Fibroblast of lung (primary cell): ENCODE measurements around the gene GPR108. TPM values are rescaled to one million over a fixed set of nuclear protein-coding genes. Genes with fewer than 3 reads are reported as not detected.

Source experiments
- DNase-seq, 2 donors: peaks; one replicate each; pipeline versions ENCODE4 v3.0.0 to v3.0.0-alpha.2; 2010; ENCODE audit warnings: low read depth in 2 of 2
- H2AFZ ChIP-seq: 2 replicates; pipeline ENCODE4 v1.5.1; 2012; ENCODE audit warnings: low read length, control low read depth, inconsistent platforms
- H3K27ac ChIP-seq: 2 replicates; pipeline ENCODE4 v1.5.1; 2011; ENCODE audit warnings: low read length, control low read depth; ENCODE audit not compliant: insufficient read depth
- H3K27me3 ChIP-seq: 2 replicates; pipeline ENCODE4 v1.5.1; 2011; ENCODE audit warnings: mild to moderate bottlenecking, low read length; ENCODE audit not compliant: control insufficient read depth, insufficient read depth
- H3K36me3 ChIP-seq: 2 replicates; pipeline ENCODE4 v1.5.1; 2011; ENCODE audit warnings: low read length; ENCODE audit not compliant: control insufficient read depth, insufficient read depth
- H3K4me1 ChIP-seq: 2 replicates; pipeline ENCODE4 v1.5.1; 2011; ENCODE audit warnings: low read length; ENCODE audit not compliant: control insufficient read depth, insufficient read depth; ENCODE audit errors: extremely low read depth
- H3K4me2 ChIP-seq: 2 replicates; pipeline ENCODE4 v1.5.1; 2011; ENCODE audit warnings: low read length, control low read depth; ENCODE audit not compliant: insufficient read depth; ENCODE audit errors: extremely low read depth
- H3K4me3 ChIP-seq, 4 experiments: fragments of 200-600 bp in 1 of 4; sonication (generic) in 1 of 4; replicated peaks in 1 of 4; 2 replicates each; pipeline ENCODE4 v1.5.1; 2011 to 2016; ENCODE audit warnings: low read length in 4 of 4, low read depth in 3 of 4, mild to moderate bottlenecking in 3 of 4, control low read depth in 2 of 4, inconsistent platforms in 1 of 4, mixed read lengths in 1 of 4; ENCODE audit not compliant: insufficient read depth in 1 of 4; ENCODE audit errors: control extremely low read depth in 1 of 4
- H3K79me2 ChIP-seq: 2 replicates; pipeline ENCODE4 v1.5.1; 2012; ENCODE audit warnings: mild to moderate bottlenecking, low read length, inconsistent platforms; ENCODE audit not compliant: control insufficient read depth, insufficient read depth
- H3K9ac ChIP-seq: 2 replicates; pipeline ENCODE4 v1.5.1; 2011; ENCODE audit warnings: mild to moderate bottlenecking, low read length, control low read depth; ENCODE audit not compliant: insufficient read depth
- H3K9me3 ChIP-seq: 2 replicates; pipeline ENCODE4 v1.5.1; 2012; ENCODE audit warnings: low read depth, low read length; ENCODE audit not compliant: control insufficient read depth, insufficient read depth
- H4K20me1 ChIP-seq: 2 replicates; pipeline ENCODE4 v1.5.1; 2011; ENCODE audit warnings: low read length; ENCODE audit not compliant: control insufficient read depth, insufficient read depth; ENCODE audit errors: extremely low read depth
- EZH2 ChIP-seq: IDR thresholded peaks from 2 replicates; pipeline ENCODE4 v1.5.1; 2012; ENCODE audit warnings: low read length, control low read depth, mild to moderate bottlenecking; ENCODE audit errors: missing control alignments
- polyA plus RNA-seq, 2 donors: library from polyadenylated mRNA; depleted of rRNA in 1 of 2; stranded (reverse) in 1 of 2; unstranded in 1 of 2; fragments of >200 nt; gene quantifications; 2 replicates each; pipeline ENCODE4 v1.2.1, GENCODE V29; 2011 to 2012; ENCODE audit warnings: missing spikeins in 1 of 2
- total RNA-seq: library from RNA; depleted of rRNA; stranded (reverse); fragments of >200 nt; gene quantifications from 2 replicates; pipeline ENCODE4 v1.2.1, GENCODE V29; 2014
- TF ChIP-seq, protein P1 (sequence below), 2 donors: IDR thresholded peaks in 1 of 2; conservative IDR thresholded peaks in 1 of 2; 1 replicate in 1 of 2; 2 replicates in 1 of 2; pipeline ENCODE4 v1.5.1; 2011 to 2012; ENCODE audit warnings: low read length in 2 of 2, control low read depth in 1 of 2, inconsistent platforms in 1 of 2, low read depth in 1 of 2, mild to moderate bottlenecking in 1 of 2

GPR108 gene
- total and polyA plus RNA-seq, 2 donors (not counting 1 experiment from before 2014, with no cell fraction given) = 28.4 to 57.0 TPM

DNA sequence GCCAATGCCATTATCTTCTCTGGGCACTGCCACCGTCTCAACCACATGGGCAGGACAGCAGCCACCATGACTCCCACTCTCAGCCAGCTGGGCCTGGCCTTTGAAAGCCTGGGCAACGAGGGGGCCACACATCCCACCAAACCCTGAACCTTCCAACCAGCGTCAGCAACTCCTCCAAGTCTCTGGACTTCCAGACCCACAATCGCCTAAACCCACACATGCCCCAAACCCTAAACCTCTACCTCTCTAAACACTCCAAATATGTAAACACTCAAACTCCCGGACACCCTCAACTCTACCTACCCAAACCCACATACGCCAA is 17.9 kb downstream of the GPR108 start:
- no peaks in the 10 kb centered on the region for H3K36me3 ChIP-seq
- H3K79me2 ChIP-seq = no peaks in the 10 kb centered on the region
- no peak overlapping the region for H3K27ac ChIP-seq
- no peak overlapping the region for H3K4me2 ChIP-seq
- TF ChIP-seq EZH2 = no peak
- TF ChIP-seq, protein P1, sequence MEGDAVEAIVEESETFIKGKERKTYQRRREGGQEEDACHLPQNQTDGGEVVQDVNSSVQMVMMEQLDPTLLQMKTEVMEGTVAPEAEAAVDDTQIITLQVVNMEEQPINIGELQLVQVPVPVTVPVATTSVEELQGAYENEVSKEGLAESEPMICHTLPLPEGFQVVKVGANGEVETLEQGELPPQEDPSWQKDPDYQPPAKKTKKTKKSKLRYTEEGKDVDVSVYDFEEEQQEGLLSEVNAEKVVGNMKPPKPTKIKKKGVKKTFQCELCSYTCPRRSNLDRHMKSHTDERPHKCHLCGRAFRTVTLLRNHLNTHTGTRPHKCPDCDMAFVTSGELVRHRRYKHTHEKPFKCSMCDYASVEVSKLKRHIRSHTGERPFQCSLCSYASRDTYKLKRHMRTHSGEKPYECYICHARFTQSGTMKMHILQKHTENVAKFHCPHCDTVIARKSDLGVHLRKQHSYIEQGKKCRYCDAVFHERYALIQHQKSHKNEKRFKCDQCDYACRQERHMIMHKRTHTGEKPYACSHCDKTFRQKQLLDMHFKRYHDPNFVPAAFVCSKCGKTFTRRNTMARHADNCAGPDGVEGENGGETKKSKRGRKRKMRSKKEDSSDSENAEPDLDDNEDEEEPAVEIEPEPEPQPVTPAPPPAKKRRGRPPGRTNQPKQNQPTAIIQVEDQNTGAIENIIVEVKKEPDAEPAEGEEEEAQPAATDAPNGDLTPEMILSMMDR (conservative IDR thresholded peaks at IDR 0.05 in 1 of 2, IDR thresholded peaks at IDR 0.05 in 1 of 2; ENCODE audit: low read depth in 1 of 2, low read length in 2 of 2) = no peak
- H3K9ac ChIP-seq = no peak overlapping the region
- no peak for DNase-seq
- no peaks in the 10 kb centered on the region for H4K20me1 ChIP-seq
- no peak overlapping the region for H2AFZ ChIP-seq
- H3K4me1 ChIP-seq = no peaks in the 10 kb centered on the region
- H3K4me3 ChIP-seq = no peak overlapping the region
- no peaks in the 10 kb centered on the region for H3K9me3 ChIP-seq
- no peaks in the 10 kb centered on the region for H3K27me3 ChIP-seq

DNA sequence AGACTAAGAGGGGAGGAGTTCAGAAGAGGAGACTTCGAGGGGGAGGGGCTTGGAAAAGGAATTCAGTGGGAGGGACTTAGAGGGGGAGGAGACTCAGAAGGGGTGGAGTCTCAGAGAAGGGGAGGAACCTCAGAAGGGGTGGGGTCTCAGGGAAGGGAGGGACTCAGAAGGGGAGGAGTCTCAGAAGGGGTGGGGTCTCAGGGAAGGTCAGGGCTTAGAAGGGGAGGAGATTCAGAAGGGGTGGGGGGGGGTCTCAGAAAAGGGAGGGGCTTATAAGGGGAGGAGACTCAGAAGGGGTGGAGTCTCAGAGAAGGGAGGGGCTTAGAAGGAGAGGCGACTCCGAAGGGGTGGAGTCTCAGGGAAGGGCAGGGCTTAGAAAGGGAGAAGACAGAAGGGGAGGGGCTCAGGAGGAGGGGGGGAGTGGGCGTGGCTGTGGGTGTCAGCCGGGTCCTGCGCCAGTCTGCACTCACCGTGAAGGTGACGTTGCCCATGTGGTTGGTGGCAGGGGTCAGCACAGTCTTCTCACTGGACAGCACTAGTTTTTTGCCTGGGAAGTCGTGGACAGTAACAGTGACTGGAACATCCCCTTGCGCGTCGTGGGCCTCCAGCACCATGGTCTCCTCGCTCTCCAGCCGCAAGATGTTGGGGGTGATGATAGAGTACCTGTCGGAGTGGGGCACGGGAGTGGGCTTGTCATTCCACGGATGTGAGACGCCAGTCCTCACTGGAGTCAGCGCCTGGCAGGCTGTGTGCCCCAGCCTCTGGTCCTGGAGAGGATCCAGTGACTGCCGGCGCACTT is 18.4 kb downstream of the GPR108 start:
- TF ChIP-seq, protein P1 (conservative IDR thresholded peaks at IDR 0.05 in 1 of 2, IDR thresholded peaks at IDR 0.05 in 1 of 2; ENCODE audit: low read depth in 1 of 2, low read length in 2 of 2) = no peak
- TF ChIP-seq EZH2 = no peak
- H2AFZ ChIP-seq = no peak overlapping the region

DNA sequence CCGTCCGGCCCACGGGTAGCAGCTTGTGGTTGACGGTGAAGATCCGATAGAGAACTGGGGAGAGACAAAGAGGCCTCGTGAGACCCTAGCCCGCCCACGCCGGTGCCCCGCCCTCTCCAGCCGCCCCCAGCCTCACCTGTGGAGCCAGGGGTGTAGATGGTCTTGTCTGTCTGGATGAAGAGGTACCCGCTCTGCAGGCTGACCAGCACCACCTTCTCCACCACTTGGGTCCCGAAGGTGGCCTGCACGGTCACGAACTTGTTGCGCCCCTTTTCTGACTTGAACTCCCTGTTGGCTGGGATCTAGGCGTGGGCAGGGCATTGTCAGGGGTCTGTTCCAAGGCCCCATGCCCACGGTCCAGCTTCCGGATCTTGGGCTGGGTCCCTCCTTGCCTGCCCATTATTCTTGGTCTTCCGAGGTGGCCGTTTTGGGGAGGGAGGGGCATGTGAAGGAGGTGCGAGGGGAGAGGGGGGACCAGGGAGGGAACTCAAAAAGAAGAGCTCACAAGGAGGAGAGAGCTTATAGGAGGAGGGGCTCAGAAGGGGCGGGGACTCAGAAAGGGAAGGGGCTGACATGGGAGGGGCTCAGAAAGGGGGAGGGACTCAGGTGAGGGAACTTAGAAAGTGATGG is 19.2 kb downstream of the GPR108 start:
- Histone ChIP-seq H3K36me3 (no peaks in the 10 kb centered on the region), H2AFZ (no peak overlapping the region), H3K9ac (no peak overlapping the region), H3K79me2 (no peaks in the 10 kb centered on the region), H3K4me2 (no peak overlapping the region), H3K4me3 (no peak overlapping the region), H3K27ac (no peak overlapping the region), H4K20me1 (no peaks in the 10 kb centered on the region), H3K27me3 (no peaks in the 10 kb centered on the region), H3K4me1 (no peaks in the 10 kb centered on the region), H3K9me3 (no peaks in the 10 kb centered on the region)
- DNase-seq = no peak
- TF ChIP-seq, protein P1 (conservative IDR thresholded peaks at IDR 0.05 in 1 of 2, IDR thresholded peaks at IDR 0.05 in 1 of 2; ENCODE audit: low read depth in 1 of 2, low read length in 2 of 2) = no peak
- no peak for TF ChIP-seq EZH2

More for the DNA sequence above, 18.4 kb downstream of the GPR108 start:
- Histone ChIP-seq H3K4me2 (no peak overlapping the region), H3K4me1 (no peaks in the 10 kb centered on the region), H3K9me3 (no peaks in the 10 kb centered on the region), H3K27me3 (no peaks in the 10 kb centered on the region), H3K27ac (no peak overlapping the region), H3K79me2 (no peaks in the 10 kb centered on the region), H4K20me1 (no peaks in the 10 kb centered on the region), H3K36me3 (no peaks in the 10 kb centered on the region), H3K9ac (no peak overlapping the region), H3K4me3 (no peak overlapping the region)
- peak in 1 of 2 donors; percentile 7 for DNase-seq
